BE2C (cell line): Measurements from ENCODE around the gene TTI1.
"Not testable (repeated sequence)": the region's sequence is repeated elsewhere in the genome, so short reads cannot be mapped to it uniquely, and the experiment has no call there.

Experiments
- DNase-seq: peaks from one replicate; pipeline ENCODE4 v3.0.0-alpha.2; 2020
- H3K27me3 ChIP-seq: fragments of 250-450 bp; sonication (Bioruptor Pico); 2 replicates; pipeline ENCODE4 v1.5.1; 2020; ENCODE audit warnings: mild to moderate bottlenecking
- H3K36me3 ChIP-seq: fragments of 250-450 bp; sonication (Bioruptor Pico); 2 replicates; pipeline ENCODE4 v1.5.1; 2020; ENCODE audit warnings: mild to moderate bottlenecking
- H3K4me1 ChIP-seq: fragments of 250-450 bp; sonication (Bioruptor Pico); 2 replicates; pipeline ENCODE4 v1.5.1; 2020
- H3K4me3 ChIP-seq: 2 replicates; pipeline ENCODE4 v1.5.1; 2011; ENCODE audit warnings: low read depth, low read length
- H3K9me3 ChIP-seq: fragments of 250-450 bp; sonication (Bioruptor Pico); 2 replicates; pipeline ENCODE4 v1.5.1; 2020
- CTCF ChIP-seq: IDR thresholded peaks from 2 replicates; pipeline ENCODE4 v1.5.1; 2012; ENCODE audit warnings: mild to moderate bottlenecking, low read depth, low read length

TTI1 gene

GRCh38 chr20:37968841-37969401 is 64.3 kb downstream of the TTI1 start:
- Histone ChIP-seq H3K9me3 (no peaks in the 10 kb centered on the region), H3K27me3 (no peaks in the 10 kb centered on the region), H3K4me3 (peak overlapping the region; percentile 7), H3K36me3 (no peaks in the 10 kb centered on the region), H3K4me1 (peaks cover 17% of the 10 kb centered on the region)
- peak; percentile 75 for DNase-seq
- TF ChIP-seq CTCF: peak; percentile 8; the same call in 1 of the 2 replicates

- H3K4me1 ChIP-seq, H3K9me3 ChIP-seq, DNase-seq, H3K36me3 ChIP-seq, H3K27me3 ChIP-seq, H3K4me3 ChIP-seq: not testable (repeated sequence)
These were observed 69.8 kb downstream of the TTI1 start for GRCh38 chr20:37963483-37963882.

- no peaks in the 10 kb centered on the region for H3K9me3 ChIP-seq
These were observed 72.2 kb downstream of the TTI1 start for GRCh38 chr20:37961066-37961465.

GRCh38 chr20:37958856-37959520 is 74.3 kb downstream of the TTI1 start:
- H3K4me3 ChIP-seq: no peak overlapping the region
- no peaks in the 10 kb centered on the region for H3K4me1 ChIP-seq
- DNase-seq: no peak
- TF ChIP-seq CTCF: no peak
- no peaks in the 10 kb centered on the region for H3K27me3 ChIP-seq
- no peaks in the 10 kb centered on the region for H3K36me3 ChIP-seq
- H3K9me3 ChIP-seq: no peaks in the 10 kb centered on the region

More at GRCh38 chr20:37961066-37961465, 72.2 kb downstream of the TTI1 start:
- Histone ChIP-seq H3K4me3 (no peak overlapping the region), H3K36me3 (no peaks in the 10 kb centered on the region), H3K4me1 (no peaks in the 10 kb centered on the region), H3K27me3 (no peaks in the 10 kb centered on the region)
- TF ChIP-seq CTCF: no peak
- DNase-seq: no peak

GRCh38 chr20:37956107-37956585 is 77.1 kb downstream of the TTI1 start:
- H3K36me3 ChIP-seq: no peaks in the 10 kb centered on the region
- H3K27me3 ChIP-seq: no peaks in the 10 kb centered on the region
- H3K4me3 ChIP-seq: no peak overlapping the region
- no peak for TF ChIP-seq CTCF
- H3K9me3 ChIP-seq: no peaks in the 10 kb centered on the region
- no peaks in the 10 kb centered on the region for H3K4me1 ChIP-seq
- no peak for DNase-seq

- no peaks in the 10 kb centered on the region for H3K4me1 ChIP-seq
- no peaks in the 10 kb centered on the region for H3K27me3 ChIP-seq
- no peak for TF ChIP-seq CTCF
- no peak overlapping the region for H3K4me3 ChIP-seq
- H3K9me3 ChIP-seq: no peaks in the 10 kb centered on the region
- H3K36me3 ChIP-seq: no peaks in the 10 kb centered on the region
- no peak for DNase-seq
These were observed 77.7 kb downstream of the TTI1 start for GRCh38 chr20:37955511-37955910.
